ENCODE data around the gene ABCC8.

ABCC8 gene

GRCh38 chr11:17354601-17354991 lies 122.0 kb downstream of the ABCC8 start:
- no peak overlapping the region for H3K4me3 ChIP-seq (ENCODE audit: low read depth, low read length)

DNA sequence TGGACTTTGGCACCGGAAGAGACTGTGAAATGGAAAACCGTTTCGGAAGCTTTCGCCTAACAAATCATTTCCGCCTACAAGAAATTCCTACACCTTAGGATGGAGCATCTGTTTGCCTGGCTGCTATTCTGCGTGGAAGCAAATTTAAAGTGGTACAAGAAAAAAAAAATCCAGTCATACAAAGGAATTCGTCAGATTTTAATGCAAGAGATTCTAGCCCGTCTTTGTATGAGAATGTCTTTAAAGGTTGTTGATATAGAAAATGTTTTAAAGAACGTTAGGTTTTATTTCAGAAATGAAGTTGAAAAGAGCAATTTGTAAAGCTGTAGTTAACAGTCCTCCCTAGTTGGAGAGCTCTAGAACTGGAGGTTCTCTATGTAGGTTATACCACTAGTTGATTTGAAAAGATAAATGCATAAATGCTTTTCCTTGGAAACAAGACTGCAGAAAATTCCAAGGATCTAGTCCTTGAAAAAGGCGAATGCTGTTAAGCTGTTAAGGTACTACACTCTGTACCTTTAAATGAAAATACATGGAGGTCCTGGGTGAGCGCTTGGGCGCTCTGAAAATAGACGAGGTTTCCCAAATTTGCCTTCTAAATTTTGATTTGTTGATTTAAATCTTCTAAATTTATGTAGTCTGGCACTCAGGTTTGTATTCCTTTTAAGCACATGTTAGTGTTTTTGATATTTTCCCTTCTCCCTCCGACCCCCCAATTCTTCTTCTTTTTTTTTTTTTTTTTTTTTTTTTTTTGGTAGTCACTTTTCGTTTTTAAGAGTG lies 122.6 kb downstream of the ABCC8 start:
- peak overlapping the region; percentile 39 for H3K4me3 ChIP-seq (ENCODE audit: low read depth, low read length)

DNA sequence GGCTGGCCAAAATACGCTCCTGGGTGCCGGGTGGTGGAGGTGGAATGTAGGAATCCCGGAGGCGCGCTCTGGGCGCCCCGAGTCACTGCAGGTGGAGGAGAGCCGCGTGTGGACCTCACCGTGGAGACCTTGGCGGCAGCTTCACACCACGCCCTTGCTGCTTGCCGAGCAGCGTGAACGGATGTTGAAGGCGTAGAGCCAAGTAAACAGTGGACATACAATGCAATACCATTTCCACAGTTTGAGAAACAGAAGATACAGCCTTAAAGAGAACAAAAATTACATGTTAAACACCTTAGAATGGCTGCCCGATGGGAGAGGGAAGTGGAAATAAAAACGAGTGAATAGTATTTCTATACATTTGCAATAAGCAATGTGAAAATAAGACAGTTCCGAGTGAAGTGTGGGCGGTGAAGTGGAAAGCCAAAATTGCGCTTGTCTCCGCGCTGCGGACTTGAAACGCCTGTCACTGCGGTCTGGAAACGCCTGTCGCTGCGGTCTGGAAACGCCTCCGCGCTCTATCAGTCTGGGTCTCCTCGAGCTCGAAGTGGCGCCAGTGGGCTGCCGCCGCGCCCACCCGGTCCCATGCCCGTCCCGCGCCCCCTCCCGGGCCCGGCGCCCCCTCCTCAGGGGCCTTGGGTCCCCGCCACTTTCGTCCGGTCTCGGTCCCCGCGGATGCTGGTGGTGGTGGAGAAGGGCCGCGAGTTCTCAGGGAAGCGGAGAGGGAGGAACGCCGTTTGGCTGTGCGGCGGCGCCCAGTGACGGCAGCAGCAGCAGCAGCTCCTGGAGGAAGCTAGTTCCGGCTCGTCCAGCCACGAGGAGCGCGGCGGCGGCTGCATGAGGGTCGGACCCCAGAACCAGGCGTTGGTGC lies 123.5 kb downstream of the ABCC8 start:
- H3K4me3 ChIP-seq (ENCODE audit: low read depth, low read length) = peak overlapping the region; percentile 39

GRCh38 chr11:17351510-17352176 lies 125.0 kb downstream of the ABCC8 start, which contains the start of gene NCR3LG1:
Gene NCR3LG1, plus strand, starts transcription at chr11:17351800. Its CDS starts 170 bp downstream, at chr11:17351970.
- H3K4me3 ChIP-seq (ENCODE audit: low read depth, low read length) = peak within 1 kb of the TSS; percentile 20

DNA sequence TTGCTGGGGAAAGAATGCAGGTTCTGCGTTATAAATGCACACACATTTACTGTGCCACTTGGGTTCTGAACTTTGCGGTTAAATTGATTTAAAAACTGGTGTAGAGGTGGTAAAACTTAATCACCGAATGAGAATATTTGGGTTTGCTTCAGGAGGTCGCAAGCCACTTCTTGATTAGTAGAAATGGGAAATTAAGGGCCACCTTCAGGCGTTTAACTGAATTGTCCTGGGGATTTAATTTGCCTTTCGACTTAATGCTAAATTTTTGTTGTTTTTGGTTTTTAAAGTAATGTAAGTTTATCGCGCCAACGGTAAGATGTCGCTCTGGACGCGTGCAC lies 125.5 kb downstream of the ABCC8 start:
- H3K4me3 ChIP-seq (ENCODE audit: low read depth, low read length) = no peak overlapping the region

DNA sequence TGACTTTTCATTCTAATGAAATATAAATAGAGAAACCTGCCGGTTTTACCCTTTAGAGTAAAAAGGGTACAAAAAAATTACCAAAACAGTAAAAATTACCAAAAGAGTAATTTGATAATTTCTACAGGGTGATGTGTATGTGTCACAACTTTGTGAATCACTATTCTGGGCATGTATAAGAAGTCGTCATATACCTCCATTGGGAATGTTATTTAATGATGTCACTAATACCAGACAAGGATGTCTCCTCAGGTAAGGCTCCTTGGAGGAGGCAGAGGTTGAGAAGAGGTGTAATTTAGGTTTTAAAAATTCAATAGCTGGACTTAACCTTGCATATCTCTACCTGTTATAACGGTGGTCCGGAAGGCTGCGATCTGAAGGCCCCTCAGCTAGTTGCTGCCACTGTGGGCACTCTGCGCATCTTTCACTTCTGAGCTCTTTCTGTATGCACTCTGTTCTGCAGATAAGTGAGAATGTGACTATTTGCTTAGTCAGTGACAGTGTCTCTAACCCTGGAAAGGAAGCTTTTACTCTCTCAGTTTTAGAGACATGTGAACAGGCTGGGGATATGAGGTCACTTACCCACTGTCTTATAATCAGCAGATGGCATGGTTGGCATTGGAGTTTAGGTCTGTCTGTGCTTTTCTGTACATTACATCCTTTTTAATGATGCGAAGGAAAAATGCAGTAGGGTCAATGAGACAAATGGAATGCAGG lies 126.0 kb downstream of the ABCC8 start:
- no peak overlapping the region for H3K4me3 ChIP-seq (ENCODE audit: low read depth, low read length)

GRCh38 chr11:17347676-17348075 lies 129.0 kb downstream of the ABCC8 start:
- no peak overlapping the region for H3K4me3 ChIP-seq (ENCODE audit: low read depth, low read length)

DNA sequence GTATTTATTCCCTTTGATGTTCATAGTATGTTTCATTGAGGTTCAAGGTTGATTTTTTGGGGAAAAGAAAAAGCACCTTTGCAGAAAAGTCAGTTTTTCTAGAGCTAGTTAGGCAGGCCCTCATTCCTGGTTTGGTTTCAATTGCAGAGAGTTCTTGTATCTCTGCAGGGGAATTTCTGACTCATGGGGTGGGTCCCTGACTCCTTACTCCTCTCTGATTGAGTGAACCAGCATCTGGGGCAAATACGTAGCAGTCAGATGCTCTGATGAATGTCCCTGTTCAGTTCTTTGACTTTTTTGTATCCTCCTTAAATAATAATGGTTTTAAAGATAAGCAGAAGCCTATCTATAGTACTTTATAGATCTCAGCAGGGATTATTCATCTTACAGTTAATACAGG lies 132.7 kb downstream of the ABCC8 start:
- no peak overlapping the region for H3K4me3 ChIP-seq (ENCODE audit: low read depth, low read length)

GRCh38 chr11:17343257-17343656 lies 133.4 kb downstream of the ABCC8 start:
- no peak overlapping the region for H3K4me3 ChIP-seq (ENCODE audit: low read depth, low read length)
